ENCODE results near the gene TRIM27.
"Not testable (repeated sequence)": the region's sequence is repeated elsewhere in the genome, so short reads cannot be mapped to it uniquely, and the experiment has no call there.

The TRIM27 gene

GRCh38 chr6:28895131-28895812 lies 28.5 kb downstream of the TRIM27 start:
- DNase-seq: peak; percentile 97

GRCh38 chr6:28893172-28893799 lies 30.5 kb downstream of the TRIM27 start:
- no peak for DNase-seq

GRCh38 chr6:28892525-28892924 lies 31.3 kb downstream of the TRIM27 start:
- no peak for DNase-seq

- no peak for DNase-seq
These were observed 35.8 kb downstream of the TRIM27 start for GRCh38 chr6:28887796-28888496.

GRCh38 chr6:28886079-28886439 lies 37.7 kb downstream of the TRIM27 start:
- no peak for DNase-seq

GRCh38 chr6:28884423-28885131 lies 39.2 kb downstream of the TRIM27 start:
- DNase-seq: no peak

- peak; percentile 77 for DNase-seq
These were observed 42.6 kb downstream of the TRIM27 start for GRCh38 chr6:28880894-28881780.

- DNase-seq: no peak
These were observed 43.3 kb downstream of the TRIM27 start for GRCh38 chr6:28880519-28880893.

GRCh38 chr6:28876710-28877109 lies 47.1 kb downstream of the TRIM27 start:
- no peak for DNase-seq

GRCh38 chr6:28875191-28875747 lies 48.5 kb downstream of the TRIM27 start:
- DNase-seq: no peak

- not testable (repeated sequence) for DNase-seq
These were observed 51.5 kb downstream of the TRIM27 start for GRCh38 chr6:28872157-28872817.

GRCh38 chr6:28871335-28872156 lies 52.2 kb downstream of the TRIM27 start:
- no peak for DNase-seq

- no peak for DNase-seq
These were observed 54.9 kb downstream of the TRIM27 start for GRCh38 chr6:28868873-28869272.

- peak; percentile 31 for DNase-seq
These were observed 56.7 kb downstream of the TRIM27 start for GRCh38 chr6:28867086-28867409.

GRCh38 chr6:28866205-28867085 lies 57.3 kb downstream of the TRIM27 start:
- DNase-seq: peak; percentile 56

- DNase-seq: peak; percentile 69
These were observed 58.2 kb downstream of the TRIM27 start for GRCh38 chr6:28865401-28866204.

- DNase-seq: no peak
These were observed 59.4 kb downstream of the TRIM27 start for GRCh38 chr6:28864326-28864923.

- DNase-seq: peak; percentile 81
These were observed 60.0 kb downstream of the TRIM27 start for GRCh38 chr6:28863604-28864325.

All from fibroblast of skin of right biceps (primary cell).